Uterus (tissue), 2 donors: ENCODE results near the gene CARD11.
"Not testable (repeated sequence)": the region's sequence is repeated elsewhere in the genome, so short reads cannot be mapped to it uniquely, and the experiment has no call there.

Source experiments
- CTCF ChIP-seq, 4 experiments: fragments of 200-600 bp in 2 of 4; fragments of 450-650 bp in 2 of 4; sonication (generic) in 2 of 4; IDR thresholded peaks; one replicate each; pipeline ENCODE4 v1.5.1; 2016 to 2019; ENCODE audit warnings: antibody characterized with exemption in 4 of 4, mild to moderate bottlenecking in 2 of 4, moderate library complexity in 1 of 4
- POLR2A ChIP-seq, 2 donors: fragments of 450-650 bp; IDR thresholded peaks; one replicate each; pipeline ENCODE4 v1.6.1; 2016; ENCODE audit warnings: antibody characterized with exemption in 2 of 2, mild to moderate bottlenecking in 1 of 2, moderate library complexity in 1 of 2

DNA sequence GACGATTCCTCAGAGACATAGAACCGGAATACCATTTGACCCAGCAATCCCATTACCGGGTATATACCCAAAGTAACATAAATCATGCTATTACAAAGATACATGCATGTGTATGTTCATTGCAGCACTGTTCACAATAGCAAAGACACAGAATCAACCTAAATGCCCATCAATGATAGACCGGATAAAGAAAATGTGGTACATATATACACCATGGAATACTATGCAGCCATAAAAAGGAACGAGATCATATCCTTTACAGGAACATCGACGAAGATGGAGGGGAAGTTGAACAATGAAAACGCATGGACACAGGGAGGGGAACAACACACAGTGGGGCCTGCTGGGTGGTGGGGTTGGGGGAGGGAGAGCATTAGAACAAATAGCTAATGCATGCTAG is 22.4 kb downstream of the CARD11 start:
- TF ChIP-seq CTCF, POLR2A (IDR thresholded peaks at IDR 0.05): not testable (repeated sequence)
